ENCODE data around the gene MRPL14. TPM values are rescaled to one million over a fixed set of nuclear protein-coding genes. Genes with fewer than 3 reads are reported as not detected.
A peak's percentile ranks its signal among the peaks of the same experiment; 100 is the strongest.
"Not testable (repeated sequence)": the region's sequence is repeated elsewhere in the genome, so short reads cannot be mapped to it uniquely, and the experiment has no call there.

Gene MRPL14
- total RNA-seq, 1 donor from 2014 or later: 66.6 TPM

- DNase-seq (ENCODE audit: low read depth): no peak
These were observed 23.2 kb upstream of the MRPL14 start for GRCh38 chr6:44150317-44150917.

GRCh38 chr6:44149369-44150012 lies 22.2 kb upstream of the MRPL14 start:
- no peak for DNase-seq (ENCODE audit: low read depth)

GRCh38 chr6:44148306-44148705 lies 21.1 kb upstream of the MRPL14 start:
- DNase-seq (ENCODE audit: low read depth): no peak

- DNase-seq (ENCODE audit: low read depth): no peak
These were observed 20.0 kb upstream of the MRPL14 start for GRCh38 chr6:44147256-44147655.

GRCh38 chr6:44146685-44147084 lies 19.4 kb upstream of the MRPL14 start:
- no peak for DNase-seq (ENCODE audit: low read depth)

- no peak for DNase-seq (ENCODE audit: low read depth)
These were observed 18.6 kb upstream of the MRPL14 start for GRCh38 chr6:44145839-44146238.

- DNase-seq (ENCODE audit: low read depth): not testable (repeated sequence)
These were observed 17.3 kb upstream of the MRPL14 start for GRCh38 chr6:44144536-44144935.

GRCh38 chr6:44143731-44144130 lies 16.5 kb upstream of the MRPL14 start:
- no peak for DNase-seq (ENCODE audit: low read depth)

- no peak for DNase-seq (ENCODE audit: low read depth)
These were observed 15.6 kb upstream of the MRPL14 start for GRCh38 chr6:44142835-44143234.

GRCh38 chr6:44139351-44139743 lies 12.1 kb upstream of the MRPL14 start:
- no peak for DNase-seq (ENCODE audit: low read depth)

GRCh38 chr6:44138717-44139350 lies 11.6 kb upstream of the MRPL14 start:
- DNase-seq (ENCODE audit: low read depth): no peak

GRCh38 chr6:44135875-44136274 lies 8.6 kb upstream of the MRPL14 start:
- DNase-seq (ENCODE audit: low read depth): no peak

GRCh38 chr6:44135173-44135758 lies 8.0 kb upstream of the MRPL14 start:
- DNase-seq (ENCODE audit: low read depth): no peak

GRCh38 chr6:44133981-44134711 lies 6.9 kb upstream of the MRPL14 start:
- no peak for DNase-seq (ENCODE audit: low read depth)

GRCh38 chr6:44133003-44133931 lies 6.0 kb upstream of the MRPL14 start:
- DNase-seq (ENCODE audit: low read depth): peak; percentile 41

GRCh38 chr6:44132476-44132875 lies 5.2 kb upstream of the MRPL14 start:
- no peak for DNase-seq (ENCODE audit: low read depth)

GRCh38 chr6:44131892-44132291 lies 4.6 kb upstream of the MRPL14 start:
- no peak for DNase-seq (ENCODE audit: low read depth)

- DNase-seq (ENCODE audit: low read depth): no peak
These were observed 2.6 kb upstream of the MRPL14 start for GRCh38 chr6:44129841-44130322.

- peak; percentile 36 for DNase-seq (ENCODE audit: low read depth)
These were observed 1.0 kb upstream of the MRPL14 start for GRCh38 chr6:44128020-44128917.
